Inflammatory macrophage treated with lipopolysaccharide for 4 hours (primary cell): ENCODE results near the gene ARL6IP5.

Experiments used
- DNase-seq: peaks from one replicate; pipeline ENCODE4 v3.0.0-alpha.2; 2020

ARL6IP5 gene

DNA sequence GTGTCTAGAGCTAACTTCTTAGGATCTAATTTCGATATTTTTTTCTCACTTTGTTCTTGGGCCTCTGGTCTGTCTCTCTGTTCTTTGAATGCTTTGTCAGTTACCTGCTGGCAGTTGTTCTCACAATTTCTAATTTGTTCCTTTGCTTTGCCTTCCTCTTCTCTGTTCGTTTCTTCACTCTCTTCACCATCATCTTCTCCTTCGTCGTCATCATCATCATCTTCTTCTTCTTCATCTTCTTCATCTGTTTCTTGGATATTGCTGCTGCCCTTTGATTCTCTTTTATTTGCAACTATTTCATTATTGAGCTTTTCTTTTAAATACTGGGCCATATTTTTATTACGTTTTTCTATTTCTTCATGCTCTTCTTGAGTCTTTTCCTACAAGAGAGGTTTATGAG lies 34.9 kb downstream of the ARL6IP5 start:
- no peak for DNase-seq

DNA sequence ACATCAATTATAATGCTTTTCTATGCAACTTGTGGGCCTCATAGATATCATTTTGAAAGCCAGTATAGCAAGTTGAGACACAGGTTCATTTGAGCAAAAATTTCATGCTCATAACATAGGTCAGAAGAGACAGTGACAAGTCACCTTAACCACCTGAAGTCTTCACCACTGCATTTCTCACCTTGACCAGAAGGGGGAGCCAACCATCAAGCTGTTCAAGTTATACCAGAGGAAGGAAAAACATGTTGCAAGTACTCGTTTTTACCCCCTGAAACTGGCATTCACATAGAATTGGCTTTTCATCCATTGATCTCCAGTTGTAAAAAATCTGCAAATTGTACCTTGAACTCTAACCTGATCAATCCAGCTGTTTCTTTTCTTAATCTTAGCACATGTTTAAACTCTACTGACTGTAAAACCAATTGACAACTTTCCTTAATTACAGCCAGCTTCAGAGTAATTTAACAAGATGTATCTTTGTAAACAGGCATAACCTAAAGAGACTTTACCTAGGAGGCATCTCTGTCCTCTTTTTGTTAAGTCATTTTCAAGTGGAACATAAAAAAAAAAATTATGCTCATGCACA lies 36.2 kb downstream of the ARL6IP5 start:
- DNase-seq, result peak; percentile 65

GRCh38 chr3:69121513-69121912 lies 36.8 kb downstream of the ARL6IP5 start:
- no peak for DNase-seq

- peak; percentile 26 for DNase-seq
Measured at GRCh38 chr3:69121950-69122349, 37.2 kb downstream of the ARL6IP5 start.

- DNase-seq, result no peak
Measured at GRCh38 chr3:69122403-69122802, 37.7 kb downstream of the ARL6IP5 start, which contains the start of gene LMOD3. TSS of gene LMOD3 (minus strand) at chr3:69122595. CDS start at chr3:69122386, 209 bp downstream.

DNA sequence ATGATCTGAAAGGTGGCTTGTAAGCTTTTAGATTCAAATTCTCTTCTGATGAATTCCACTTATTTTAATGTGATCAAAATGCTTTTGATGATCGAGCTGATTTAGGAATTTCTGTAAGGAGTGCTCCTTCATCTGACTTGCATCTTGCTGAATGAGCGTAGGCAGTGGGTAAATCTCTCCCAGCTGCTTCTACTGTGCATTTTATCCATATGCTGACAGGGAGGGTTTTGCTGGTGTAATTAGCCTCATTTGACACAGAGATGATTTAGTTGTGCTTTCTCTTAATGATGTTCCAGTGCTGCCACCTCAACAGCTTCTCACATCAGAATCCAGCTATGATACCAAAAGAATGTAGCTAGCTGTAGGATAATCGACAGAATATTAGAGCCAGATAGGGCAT lies 41.5 kb downstream of the ARL6IP5 start:
- no peak for DNase-seq

DNA sequence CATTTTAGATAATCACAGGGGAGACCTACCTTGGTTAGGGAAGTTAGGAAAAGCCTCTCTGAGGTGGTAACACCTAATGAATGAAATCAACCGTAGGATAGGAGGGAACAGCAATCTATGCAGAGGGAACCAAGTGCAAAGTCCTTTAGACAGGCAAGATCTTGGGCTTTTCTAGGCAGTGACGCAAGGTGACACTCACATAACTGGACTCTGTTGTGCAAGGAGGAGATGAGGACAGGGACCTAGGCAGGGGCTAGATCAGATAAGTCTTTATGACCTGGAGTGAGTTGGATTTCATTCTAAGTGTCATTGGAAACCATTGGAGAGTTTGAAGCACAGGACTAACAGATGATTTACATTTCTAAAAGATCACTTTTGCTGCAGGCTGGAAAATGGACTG lies 42.3 kb downstream of the ARL6IP5 start:
- no peak for DNase-seq

DNA sequence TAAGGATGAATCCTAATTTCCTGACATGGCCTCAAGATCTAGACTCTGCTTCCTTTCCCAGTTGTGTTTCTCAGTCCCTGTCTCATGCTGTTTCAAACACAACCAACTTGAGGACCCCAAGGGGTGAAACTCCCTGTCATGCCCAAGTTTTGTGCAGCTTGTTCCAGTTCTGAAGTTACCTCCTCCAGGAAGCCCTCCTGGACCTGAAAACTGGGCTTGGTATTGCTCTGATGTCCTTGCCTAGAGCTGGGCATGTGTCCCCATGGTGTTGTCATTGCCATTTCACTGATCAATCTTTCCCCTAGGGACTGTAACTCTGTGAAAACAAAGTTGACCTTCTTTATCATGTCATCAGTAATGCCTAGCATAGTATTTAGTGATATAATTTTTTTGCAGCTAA lies 43.8 kb downstream of the ARL6IP5 start:
- DNase-seq, result no peak

DNA sequence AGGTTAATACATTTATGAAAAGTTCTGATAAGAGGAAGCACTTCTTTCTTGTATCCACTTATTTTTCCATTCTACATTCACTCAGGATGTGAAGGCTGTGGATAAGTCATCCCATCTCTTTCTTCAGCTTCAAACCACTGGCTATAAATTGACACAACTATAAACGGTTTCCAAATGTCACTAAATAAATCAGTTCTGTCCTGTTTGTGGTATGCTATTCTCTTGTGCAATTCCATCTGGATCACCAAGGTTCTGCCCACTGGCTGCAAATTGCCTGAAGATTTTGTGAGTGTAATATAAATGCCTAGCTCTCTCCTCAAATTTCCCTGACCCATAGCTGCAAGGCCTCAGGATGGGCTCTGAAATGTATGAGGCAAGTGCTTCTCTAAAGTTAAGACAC lies 44.8 kb downstream of the ARL6IP5 start:
- DNase-seq, result no peak

DNA sequence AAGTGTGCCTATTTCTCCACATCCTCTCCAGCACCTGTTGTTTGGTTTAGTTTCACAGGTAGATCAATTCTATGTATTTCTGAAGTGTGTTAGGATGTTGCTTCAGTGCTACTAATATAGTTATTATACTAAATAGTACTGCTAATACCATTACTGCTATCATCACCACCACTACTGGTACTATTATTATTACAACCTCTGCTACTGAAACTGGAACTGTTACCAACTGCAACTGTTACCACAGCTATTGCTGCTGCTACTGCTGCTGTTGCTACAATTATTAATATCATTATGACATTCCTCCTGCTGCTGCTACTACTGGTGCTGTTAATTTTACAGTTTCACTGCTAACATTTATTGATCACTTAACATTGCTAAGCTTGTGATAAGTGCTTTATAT lies 46.0 kb downstream of the ARL6IP5 start:
- peak; percentile 9 for DNase-seq

DNA sequence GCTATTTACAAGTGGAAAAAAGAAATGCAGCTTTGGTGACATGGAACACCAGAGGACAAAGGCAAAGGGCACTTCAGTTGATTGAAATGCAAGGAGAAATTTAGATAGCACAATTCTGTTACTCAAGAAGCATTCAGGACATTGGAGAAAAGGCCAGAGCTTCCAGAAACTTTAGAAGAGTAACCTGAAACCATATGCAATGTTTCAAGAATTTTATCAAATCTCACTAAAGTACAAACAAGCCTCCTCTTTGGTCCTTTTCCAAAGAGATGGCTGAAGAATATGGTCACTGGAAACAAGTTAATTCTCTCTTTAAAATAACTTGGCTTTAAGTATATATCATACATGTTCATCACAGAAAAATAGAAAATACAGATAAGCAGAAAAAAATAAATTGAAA lies 52.3 kb downstream of the ARL6IP5 start:
- no peak for DNase-seq

DNA sequence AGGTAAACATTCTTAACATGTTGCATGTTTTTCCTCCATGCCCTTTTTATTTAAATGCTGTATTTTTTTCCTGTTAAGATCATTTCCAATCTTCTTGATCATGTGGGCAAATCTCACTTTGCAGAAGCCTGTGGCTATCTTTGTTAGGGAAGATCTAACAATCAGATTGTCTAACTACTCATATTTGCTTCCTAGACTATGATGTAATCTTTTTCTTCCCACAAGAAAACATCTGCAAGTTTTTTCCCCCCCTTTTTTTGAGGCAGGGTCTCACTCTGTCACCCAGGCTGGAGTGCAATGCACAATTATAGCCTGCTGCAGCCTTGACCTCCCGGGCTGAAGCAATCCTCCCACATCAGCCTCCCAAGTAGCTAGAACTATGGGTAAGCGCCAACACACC lies 52.7 kb downstream of the ARL6IP5 start:
- DNase-seq, result no peak

DNA sequence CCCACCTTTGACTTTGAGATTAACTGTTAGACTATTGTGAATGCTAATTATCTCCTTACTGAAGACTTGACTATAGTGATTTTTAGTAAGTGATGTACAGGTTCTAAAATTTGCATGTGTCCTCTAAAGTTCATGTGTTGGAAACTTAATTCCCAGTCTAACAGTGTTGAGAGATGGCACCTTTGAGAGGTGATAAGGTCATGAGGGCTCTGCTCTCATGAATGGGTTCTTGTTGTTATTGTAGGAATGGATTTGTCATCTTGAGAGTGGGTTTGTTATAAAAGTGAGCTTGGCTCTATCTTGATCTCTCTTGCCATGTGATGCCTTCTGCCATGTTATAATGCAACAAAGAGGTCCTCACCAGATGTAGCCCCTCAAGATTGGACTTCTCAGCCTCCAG lies 56.6 kb downstream of the ARL6IP5 start:
- DNase-seq, result no peak

GRCh38 chr3:69142090-69142489 lies 57.4 kb downstream of the ARL6IP5 start:
- no peak for DNase-seq

DNA sequence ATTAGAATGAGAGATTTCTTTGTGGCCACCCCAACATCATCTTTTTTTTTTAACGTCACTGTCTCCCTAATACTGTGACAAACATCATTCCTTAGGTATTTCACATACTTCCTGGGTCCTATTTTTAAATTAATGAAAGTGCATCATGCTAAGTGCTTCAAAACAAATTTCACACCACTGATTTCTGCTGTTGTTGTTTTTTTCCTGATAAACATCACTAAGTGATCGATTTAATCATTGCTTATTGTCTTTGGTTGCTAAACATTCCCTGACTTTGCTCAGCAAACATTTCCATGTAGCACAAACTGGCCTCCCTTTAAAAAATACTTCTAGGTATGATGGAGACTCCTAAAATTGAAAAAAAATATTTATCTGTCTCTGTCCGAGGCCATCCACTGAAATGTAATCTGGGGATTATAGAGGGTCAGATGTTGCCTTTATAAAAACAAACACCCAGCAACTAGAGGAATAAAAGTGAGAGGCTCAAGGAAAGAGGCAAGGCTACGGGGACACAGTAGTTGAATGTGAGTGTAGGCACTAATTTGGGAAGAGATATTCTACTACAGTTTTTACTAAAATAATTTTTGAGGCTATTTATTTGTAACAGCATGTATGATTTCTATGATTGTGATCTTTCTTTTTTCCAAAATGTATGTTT lies 58.2 kb downstream of the ARL6IP5 start:
- no peak for DNase-seq

DNA sequence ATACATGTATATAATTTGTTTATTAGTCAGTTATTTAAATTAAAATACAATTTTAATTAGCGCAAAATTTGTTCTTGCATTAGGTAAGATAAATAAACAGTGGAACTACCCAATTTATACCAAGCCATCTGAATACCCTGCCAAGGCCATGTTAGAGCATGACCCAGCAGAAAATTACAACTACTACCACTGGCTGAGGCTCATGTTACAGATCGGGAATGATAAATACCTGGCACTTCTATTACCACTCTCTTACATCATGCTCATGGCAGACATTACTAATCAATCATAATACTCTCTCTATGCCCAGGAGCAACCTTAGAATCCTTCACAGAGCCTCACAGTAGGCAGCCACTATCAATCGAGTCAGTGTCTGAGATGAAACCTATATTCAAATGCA lies 58.9 kb downstream of the ARL6IP5 start:
- no peak for DNase-seq

GRCh38 chr3:69144631-69145245 lies 60.0 kb downstream of the ARL6IP5 start:
- DNase-seq, result no peak

DNA sequence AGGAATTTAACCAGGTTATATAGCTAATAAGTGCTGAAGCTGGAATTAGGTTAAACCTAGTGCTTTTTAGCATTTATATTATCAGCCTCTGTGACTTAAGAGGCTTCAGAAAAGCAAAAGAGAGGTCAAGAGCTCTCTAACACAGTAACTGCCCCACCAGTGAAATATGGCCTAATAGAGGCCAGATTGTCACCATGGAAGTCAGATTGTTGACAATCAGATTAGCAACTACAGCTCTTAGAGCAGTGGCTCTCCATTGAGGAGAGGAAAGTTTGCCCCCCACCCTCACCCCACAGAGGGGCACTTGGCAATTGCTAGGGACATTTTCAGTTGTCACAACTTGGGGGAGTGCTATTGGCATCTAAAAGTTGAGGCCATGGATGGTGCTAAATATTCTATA lies 61.0 kb downstream of the ARL6IP5 start:
- DNase-seq, result no peak

GRCh38 chr3:69149586-69149985 lies 64.8 kb downstream of the ARL6IP5 start:
- DNase-seq, result no peak
